HG02852 (cell line): ENCODE data around the gene NSRP1.
"Not testable (repeated sequence)": the region's sequence is repeated elsewhere in the genome, so short reads cannot be mapped to it uniquely, and the experiment has no call there.

Experiments
- ATAC-seq: cut with Tn5 transposase; IDR thresholded peaks from one replicate; pipeline ENCODE4 v1.9.1; 2021; ENCODE audit warnings: mild to moderate bottlenecking, moderate library complexity; ENCODE audit not compliant: unreplicated experiment

The NSRP1 gene

DNA sequence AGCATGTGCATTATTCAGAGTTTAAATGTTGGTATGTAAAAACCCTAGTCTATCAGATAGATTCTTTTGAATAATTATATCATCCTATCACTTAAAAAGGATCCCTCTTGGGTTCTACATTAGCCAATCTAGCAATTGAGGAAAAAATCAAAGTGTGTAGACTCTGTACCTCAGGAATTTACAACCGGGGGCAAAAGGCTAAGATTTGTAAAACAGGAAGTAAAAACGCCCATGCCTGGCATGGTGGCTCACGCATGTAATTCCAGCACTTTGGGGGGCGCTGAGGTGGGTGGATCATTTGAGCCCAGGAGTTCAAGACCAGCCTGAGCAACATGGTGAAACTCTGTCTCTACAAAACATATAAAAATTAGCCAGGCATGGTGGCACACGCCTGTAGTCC is 60.2 kb downstream of the NSRP1 start:
- no peak for ATAC-seq

DNA sequence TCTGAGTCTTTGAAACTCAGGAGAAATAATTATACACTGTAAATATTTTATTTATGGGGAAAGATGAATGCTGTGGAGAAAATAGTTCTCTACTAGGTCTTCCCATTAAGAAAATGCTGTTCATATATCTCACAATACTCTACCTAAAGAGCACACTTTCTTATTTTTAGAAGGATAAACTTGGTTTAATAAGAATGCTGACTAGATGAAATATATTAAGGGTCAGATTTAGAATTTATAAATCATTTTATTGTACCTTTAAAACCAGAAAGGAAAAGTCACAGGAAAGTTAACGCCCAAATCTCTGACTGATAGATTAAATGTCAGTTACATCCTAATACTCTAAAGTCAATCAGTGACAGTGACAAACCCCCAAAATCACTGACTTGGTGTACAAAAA is 70.1 kb downstream of the NSRP1 start:
- ATAC-seq = no peak

DNA sequence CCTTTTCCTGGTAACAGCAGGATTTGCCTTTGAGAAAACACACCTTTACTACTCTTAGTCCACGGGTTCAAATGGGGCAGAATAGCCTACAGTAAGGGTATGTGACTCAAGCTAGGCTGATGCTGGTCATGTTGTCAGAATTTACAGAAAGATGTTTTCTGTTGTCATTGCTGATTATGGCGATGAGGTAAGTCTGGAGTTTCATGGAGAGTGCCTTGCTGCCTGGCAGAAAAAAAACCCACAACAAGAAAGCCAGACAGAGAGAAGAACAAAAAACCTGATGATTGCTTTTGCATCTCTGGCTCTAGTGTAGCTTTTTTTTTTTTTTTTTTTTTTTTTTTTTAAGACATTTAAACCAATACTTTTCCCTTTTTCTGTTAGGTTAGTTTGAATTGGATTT is 71.0 kb downstream of the NSRP1 start:
- no peak for ATAC-seq

GRCh38 chr17:30188211-30188939 is 71.8 kb downstream of the NSRP1 start:
- no peak for ATAC-seq

DNA sequence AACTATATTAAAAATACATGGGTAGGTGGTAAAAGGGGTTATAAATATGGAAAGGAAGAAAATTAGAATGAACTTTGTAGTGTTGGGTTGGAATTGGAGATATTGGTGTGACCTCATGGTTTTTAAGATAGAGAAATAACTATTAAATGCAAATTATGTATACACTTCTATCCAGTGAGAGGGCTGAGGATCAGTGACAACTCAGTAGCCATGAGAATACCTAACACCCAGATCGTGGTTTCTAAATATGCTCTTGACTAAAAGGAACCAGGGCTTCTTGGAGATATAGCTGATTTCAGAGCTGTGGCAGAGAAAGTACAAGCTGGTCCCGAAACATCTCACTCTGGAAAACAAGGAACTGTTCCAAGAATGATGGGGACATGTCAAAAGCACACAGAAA is 74.5 kb downstream of the NSRP1 start:
- ATAC-seq = no peak

DNA sequence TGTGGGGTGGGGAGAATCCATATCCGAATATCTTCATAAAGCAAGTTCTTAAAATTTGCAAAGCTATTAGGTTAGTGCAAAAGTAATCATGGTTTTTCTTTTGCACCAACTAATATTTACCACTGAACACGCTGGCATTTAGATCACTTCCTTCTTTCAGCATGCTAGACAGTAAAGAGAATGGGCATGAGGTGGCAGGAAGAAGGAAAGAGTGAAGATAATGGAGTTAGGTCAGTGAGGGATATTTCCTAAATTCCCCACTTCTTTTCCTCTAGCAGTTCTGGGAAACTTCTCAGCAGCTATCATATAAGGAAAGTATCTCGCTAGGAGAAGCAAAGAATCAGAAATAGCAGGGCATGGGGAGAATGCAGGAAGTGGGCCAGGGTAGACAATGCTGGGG is 79.9 kb downstream of the NSRP1 start:
- no peak for ATAC-seq

- ATAC-seq = no peak
Observed at GRCh38 chr17:30197416-30197815, 80.8 kb downstream of the NSRP1 start.

DNA sequence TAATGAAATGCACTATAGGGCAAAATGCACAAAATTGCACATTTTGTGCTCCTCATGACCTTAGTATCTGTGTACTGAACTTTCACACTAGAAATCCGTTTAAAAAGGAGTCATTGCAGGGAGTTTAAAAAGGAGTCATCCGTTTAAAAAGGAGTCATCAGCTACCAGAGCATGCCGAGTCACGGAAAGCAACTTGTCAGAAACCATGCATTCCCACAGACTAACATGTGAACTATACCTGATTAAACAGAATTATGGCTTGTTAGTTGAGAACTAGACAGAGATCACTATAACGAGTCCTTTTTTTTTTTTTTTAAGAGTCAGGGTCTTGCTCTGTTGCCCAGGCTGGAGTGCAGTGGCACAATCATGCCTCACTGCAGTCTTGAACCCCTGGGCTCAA is 83.0 kb downstream of the NSRP1 start:
- ATAC-seq = no peak

GRCh38 chr17:30200106-30200505 is 83.5 kb downstream of the NSRP1 start:
- no peak for ATAC-seq

DNA sequence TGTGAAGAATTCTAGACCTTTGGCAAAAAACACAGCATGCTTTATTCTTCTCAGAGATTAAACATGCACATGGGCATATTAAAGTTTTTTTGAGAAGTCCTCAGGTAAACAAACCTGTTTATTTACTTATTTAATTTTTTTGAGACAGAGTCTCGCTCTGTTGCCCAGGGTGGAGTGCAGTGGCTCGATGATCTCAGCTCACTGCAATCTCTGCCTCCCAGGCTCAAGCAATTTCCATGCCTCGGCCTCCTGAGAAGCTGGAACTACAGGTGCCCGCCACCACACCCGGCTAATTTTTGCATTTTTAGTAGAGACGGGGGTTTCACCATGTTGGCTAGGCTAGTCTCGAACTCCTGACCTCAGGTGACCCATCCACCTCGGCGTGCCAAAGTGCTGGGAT is 84.0 kb downstream of the NSRP1 start:
- not testable (repeated sequence) for ATAC-seq

GRCh38 chr17:30203471-30203981 is 86.9 kb downstream of the NSRP1 start:
- no peak for ATAC-seq

GRCh38 chr17:30207655-30208054 is 91.0 kb downstream of the NSRP1 start:
- ATAC-seq = no peak

DNA sequence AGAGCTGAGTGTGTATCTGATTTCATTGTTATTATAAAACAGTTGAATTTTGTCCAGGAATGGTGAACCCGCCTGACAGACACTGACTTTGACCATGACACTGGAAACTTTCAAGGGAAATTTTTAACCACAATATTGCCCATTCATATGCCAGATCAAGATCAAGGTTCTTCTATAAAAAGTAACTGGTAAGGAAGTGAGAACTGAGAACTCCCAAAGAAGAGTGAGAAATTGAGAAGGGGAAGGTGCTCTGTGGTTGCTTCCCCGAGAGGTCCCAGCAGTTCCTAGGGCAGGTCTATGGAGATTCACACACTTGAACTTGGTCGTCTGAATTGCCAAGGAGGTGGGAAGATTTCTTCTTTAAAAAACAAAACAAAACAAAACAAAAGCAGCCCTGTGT is 91.6 kb downstream of the NSRP1 start:
- ATAC-seq = no peak

DNA sequence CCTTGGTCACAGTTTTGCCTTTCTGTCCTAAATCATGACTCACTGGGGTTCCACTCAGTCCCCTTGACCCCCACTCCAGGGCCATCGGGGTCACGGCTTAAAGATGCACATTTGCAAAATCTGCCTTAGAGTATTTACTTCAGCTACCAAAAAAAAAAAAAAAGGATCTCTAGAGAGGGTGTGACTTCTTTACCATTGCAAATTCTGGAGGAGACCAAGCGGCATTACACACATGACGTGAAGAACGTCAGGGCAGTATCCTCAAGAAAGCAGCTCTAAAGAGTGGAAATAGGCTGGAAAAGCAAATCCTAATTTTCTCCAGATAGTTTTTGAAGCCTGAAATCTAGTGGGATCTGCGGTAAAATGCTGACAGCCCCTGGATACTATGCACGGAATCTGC is 93.3 kb downstream of the NSRP1 start:
- ATAC-seq = no peak

DNA sequence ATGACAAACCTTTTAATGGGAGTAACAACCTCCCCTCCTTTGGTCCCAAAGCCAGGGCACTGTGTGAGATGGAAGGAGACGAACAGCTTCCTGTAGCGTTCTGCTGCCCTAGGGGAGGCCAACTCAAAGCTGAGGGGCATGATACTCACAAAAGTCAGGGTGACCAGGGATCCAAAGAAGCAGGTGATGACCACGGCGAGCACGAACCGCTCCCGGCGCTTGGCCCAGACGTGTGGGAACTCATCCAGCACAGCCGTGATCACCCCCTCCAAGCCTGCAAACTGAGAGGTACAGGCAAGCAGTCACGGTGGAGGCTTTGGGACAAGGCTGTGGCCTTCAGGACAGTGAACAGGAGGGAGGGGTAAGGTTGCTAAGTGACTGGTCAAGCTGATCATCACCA is 93.8 kb downstream of the NSRP1 start:
- ATAC-seq = no peak

DNA sequence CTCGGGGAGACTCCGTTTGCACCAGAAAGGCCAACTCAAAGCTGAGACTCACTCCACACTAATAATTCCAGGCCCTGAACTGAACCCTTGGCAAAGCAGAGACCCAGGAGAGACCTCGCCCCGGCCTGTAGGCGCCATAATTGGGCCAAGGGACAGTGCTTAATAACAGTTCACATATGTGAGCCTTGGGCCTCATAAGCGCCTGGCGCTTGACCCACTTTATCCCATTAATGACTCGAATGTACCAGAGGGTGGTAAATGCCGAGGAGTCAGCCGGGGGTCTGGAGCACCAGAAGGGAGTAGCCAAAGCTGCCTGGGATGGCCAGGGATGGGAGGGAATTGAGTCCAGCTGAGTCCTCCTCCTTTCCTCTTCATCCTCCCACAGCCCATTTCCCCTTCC is 94.3 kb downstream of the NSRP1 start:
- ATAC-seq = no peak

DNA sequence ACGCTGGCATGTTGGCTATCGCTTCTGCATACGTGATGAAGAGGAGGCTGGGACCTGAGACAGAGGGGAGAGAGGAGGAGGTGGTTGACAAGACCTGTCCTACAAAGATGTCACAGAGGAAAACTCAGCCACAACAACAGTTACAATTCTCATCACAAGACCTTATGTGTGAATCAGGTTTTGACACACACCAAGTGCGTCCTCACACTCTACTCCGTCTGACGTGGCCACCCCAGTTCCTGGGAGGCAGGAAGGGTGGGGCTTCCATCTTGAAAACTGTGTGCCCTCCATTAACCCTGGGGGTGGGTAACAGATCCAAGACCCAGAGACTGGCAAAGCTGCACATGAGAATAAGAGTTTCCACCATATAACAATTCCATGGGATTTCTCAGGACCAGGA is 94.8 kb downstream of the NSRP1 start:
- ATAC-seq = no peak

- ATAC-seq = peak; percentile 83
Observed at GRCh38 chr17:30212750-30213149, 96.1 kb downstream of the NSRP1 start.

GRCh38 chr17:30217054-30217453 is 100.4 kb downstream of the NSRP1 start:
- ATAC-seq = no peak

DNA sequence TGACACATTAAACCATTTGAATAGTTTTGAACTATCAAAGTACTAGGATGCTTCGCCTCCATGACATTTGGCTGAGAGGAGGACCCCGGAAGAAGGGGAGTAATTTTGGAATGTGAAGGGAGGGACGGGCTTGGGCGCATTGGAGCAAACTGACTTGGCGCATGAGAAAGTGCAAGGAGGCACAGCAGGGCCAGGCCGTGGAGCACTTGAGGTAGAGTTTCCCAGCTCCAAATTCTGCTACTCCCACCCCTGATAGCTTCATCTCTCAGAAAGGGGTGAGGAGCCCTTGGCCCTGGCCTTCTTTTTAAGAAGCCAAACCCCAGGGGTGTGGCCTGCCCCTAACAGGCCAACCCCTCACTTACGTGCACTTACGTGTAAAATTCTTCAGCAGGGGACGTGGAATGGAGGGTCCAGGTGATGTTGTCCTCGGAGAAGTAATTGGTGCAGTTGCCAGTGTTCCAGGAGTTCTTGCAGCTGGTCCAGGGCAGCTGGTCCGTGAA is 101.2 kb downstream of the NSRP1 start:
- no peak for ATAC-seq

DNA sequence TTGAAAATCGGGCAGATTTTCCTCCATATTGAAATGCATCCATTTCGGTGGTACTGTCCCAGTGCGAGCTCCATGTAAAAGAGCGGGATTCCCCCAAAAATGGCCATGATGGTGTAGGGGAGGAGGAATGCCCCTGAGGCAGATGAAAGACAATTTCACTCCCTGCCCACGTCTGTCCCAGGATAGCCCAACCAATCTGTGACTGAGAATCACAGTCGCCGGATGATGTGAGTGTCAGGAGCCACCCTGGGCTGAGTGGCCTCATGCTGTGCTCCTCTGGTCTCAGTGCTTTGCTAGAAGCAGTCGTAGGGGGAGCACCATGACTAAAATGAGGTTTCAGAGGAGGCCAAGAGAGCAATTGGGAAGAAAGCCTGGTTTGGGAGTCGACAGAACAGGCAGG is 102.2 kb downstream of the NSRP1 start:
- ATAC-seq = no peak

DNA sequence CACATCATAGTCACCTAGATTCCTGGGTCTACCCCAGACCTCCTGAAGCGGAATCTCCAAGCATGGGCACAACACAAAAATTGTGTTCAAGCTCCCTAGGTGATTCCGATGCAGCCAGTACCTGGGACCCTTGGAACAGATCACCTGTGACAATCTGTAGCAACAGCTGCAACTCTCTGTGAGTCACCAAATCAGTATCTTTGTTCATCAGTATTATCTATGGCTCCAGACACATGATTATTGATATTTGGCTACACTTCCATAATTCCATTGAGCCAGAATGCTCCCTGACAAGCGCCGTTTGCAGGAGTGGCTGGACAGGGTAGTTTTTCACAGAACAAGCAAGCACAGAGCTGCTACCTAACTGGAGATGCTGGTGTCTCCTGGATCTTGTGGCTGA is 102.7 kb downstream of the NSRP1 start:
- no peak for ATAC-seq

- no peak for ATAC-seq
Observed at GRCh38 chr17:30219833-30220232, 103.2 kb downstream of the NSRP1 start.
